HEK293 (cell line): ENCODE results near the gene TMPRSS4.
A peak's percentile ranks its signal among the peaks of the same experiment; 100 is the strongest.

Source experiments
- SCRT1 ChIP-seq: fragments of 450-650 bp; formaldehyde crosslinking; IDR thresholded peaks from 2 replicates; pipeline ENCODE4 v1.5.1; 2016; ENCODE audit warnings: missing biosample characterization, missing genetic modification characterization, borderline replicate concordance
- WT1 ChIP-seq: fragments of 450-650 bp; formaldehyde crosslinking; IDR thresholded peaks from 2 replicates; pipeline ENCODE4 v1.5.1; 2016; ENCODE audit warnings: missing biosample characterization, missing genetic modification characterization
- ZNF169 ChIP-seq: fragments of 450-650 bp; formaldehyde crosslinking; IDR thresholded peaks from 2 replicates; pipeline ENCODE4 v1.5.1; 2016; ENCODE audit warnings: missing biosample characterization, missing genetic modification characterization
- ZNF202 ChIP-seq: fragments of 450-650 bp; formaldehyde crosslinking; IDR thresholded peaks from 2 replicates; pipeline ENCODE4 v1.5.1; 2016; ENCODE audit warnings: missing biosample characterization, missing genetic modification characterization, borderline replicate concordance
- ZNF354C ChIP-seq: fragments of 450-650 bp; formaldehyde crosslinking; IDR thresholded peaks from 2 replicates; pipeline ENCODE4 v1.5.1; 2016; ENCODE audit warnings: missing biosample characterization, missing genetic modification characterization, low read depth, borderline replicate concordance
- ZNF529 ChIP-seq: fragments of 450-650 bp; formaldehyde crosslinking; IDR thresholded peaks from 2 replicates; pipeline ENCODE4 v1.5.1; 2017; ENCODE audit warnings: missing genetic modification characterization, missing biosample characterization; ENCODE audit not compliant: insufficient replicate concordance
- ZNF624 ChIP-seq: fragments of 450-650 bp; formaldehyde crosslinking; IDR thresholded peaks from 2 replicates; pipeline ENCODE4 v1.5.1; 2017; ENCODE audit warnings: missing biosample characterization, missing genetic modification characterization
- ZNF701 ChIP-seq: fragments of 450-650 bp; formaldehyde crosslinking; IDR thresholded peaks from 2 replicates; pipeline ENCODE4 v1.5.1; 2016; ENCODE audit warnings: missing biosample characterization, missing genetic modification characterization
- TF ChIP-seq, protein P1 (sequence below): fragments of 450-650 bp; formaldehyde crosslinking; IDR thresholded peaks from 2 replicates; pipeline ENCODE4 v1.5.1; 2017; ENCODE audit warnings: missing biosample characterization, missing genetic modification characterization
- TF ChIP-seq, protein P2 (sequence below): fragments of 450-650 bp; IDR thresholded peaks from 2 replicates; pipeline ENCODE4 v1.5.1; 2018; ENCODE audit warnings: missing biosample characterization, mild to moderate bottlenecking, missing genetic modification characterization
- TF ChIP-seq, protein P3 (sequence below): fragments of 450-650 bp; formaldehyde crosslinking; IDR thresholded peaks from 2 replicates; pipeline ENCODE4 v1.5.1; 2016; ENCODE audit warnings: missing biosample characterization, missing genetic modification characterization
- TF ChIP-seq, protein P4 (sequence below): sonication (generic); formaldehyde crosslinking; IDR thresholded peaks from 2 replicates; pipeline ENCODE4 v1.8.1; 2022; ENCODE audit warnings: mild to moderate bottlenecking, moderate library complexity, missing genetic modification reagents
- TF ChIP-seq, protein P5 (sequence below): fragments of 450-650 bp; formaldehyde crosslinking; IDR thresholded peaks from 2 replicates; pipeline ENCODE4 v1.5.1; 2016; ENCODE audit warnings: missing biosample characterization, missing genetic modification characterization
- TF ChIP-seq, protein P6 (sequence below): fragments of 450-650 bp; formaldehyde crosslinking; conservative IDR thresholded peaks from 2 replicates; pipeline ENCODE4 v1.5.1; 2016; ENCODE audit warnings: low read depth, missing biosample characterization, missing genetic modification characterization

TMPRSS4 gene

DNA sequence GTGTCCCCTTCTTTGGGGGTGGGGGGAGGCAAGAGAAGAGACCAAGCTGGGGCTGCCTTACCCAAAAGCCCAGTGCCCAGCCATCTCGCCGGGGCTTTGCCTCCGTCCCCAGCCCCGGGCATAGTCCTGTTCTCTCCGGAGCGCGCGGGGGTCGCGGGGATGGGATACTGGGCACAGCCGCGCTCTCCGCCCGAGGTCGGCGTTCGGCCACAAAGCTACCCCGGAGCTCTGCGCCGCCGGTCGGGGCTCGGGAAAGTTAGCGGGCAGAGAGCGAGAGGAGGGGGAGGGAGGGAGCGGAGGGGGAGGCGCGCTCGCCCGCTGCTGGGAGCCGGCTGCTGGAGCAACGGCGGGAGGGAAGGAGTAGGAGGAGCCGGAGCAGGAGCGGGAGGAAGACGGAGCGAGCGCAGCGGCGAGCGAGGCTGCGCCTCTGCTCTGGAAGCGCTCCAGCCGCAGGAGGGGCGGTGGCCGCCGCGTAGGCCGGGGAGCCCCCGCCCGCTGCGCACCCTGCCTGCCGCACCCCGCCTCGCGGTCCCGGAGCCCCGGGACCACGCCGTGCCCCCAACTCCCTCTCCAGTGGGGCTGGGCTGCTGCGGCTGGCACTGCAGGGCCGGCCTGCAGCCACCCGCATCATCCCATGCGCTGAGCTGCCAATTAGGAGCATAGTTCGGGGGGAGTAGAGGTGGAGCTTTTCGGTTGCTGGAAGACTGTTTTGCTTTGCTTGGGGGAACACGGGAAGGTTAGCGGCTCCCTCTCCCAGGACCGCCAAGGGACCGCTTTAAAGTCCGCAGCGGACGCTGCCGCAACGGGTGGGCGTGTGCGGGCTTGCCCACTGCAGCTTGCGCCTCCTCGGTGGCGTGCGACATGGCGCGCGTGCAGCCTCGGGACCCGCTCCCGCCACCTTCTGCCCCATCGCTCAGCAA is 75.9 kb downstream of the TMPRSS4 start, which contains the start of gene SCN4B (continued):
- TF ChIP-seq, protein P1, sequence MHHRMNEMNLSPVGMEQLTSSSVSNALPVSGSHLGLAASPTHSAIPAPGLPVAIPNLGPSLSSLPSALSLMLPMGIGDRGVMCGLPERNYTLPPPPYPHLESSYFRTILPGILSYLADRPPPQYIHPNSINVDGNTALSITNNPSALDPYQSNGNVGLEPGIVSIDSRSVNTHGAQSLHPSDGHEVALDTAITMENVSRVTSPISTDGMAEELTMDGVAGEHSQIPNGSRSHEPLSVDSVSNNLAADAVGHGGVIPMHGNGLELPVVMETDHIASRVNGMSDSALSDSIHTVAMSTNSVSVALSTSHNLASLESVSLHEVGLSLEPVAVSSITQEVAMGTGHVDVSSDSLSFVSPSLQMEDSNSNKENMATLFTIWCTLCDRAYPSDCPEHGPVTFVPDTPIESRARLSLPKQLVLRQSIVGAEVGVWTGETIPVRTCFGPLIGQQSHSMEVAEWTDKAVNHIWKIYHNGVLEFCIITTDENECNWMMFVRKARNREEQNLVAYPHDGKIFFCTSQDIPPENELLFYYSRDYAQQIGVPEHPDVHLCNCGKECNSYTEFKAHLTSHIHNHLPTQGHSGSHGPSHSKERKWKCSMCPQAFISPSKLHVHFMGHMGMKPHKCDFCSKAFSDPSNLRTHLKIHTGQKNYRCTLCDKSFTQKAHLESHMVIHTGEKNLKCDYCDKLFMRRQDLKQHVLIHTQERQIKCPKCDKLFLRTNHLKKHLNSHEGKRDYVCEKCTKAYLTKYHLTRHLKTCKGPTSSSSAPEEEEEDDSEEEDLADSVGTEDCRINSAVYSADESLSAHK (tag by site-specific recombination): no peak
- TF ChIP-seq, protein P2, sequence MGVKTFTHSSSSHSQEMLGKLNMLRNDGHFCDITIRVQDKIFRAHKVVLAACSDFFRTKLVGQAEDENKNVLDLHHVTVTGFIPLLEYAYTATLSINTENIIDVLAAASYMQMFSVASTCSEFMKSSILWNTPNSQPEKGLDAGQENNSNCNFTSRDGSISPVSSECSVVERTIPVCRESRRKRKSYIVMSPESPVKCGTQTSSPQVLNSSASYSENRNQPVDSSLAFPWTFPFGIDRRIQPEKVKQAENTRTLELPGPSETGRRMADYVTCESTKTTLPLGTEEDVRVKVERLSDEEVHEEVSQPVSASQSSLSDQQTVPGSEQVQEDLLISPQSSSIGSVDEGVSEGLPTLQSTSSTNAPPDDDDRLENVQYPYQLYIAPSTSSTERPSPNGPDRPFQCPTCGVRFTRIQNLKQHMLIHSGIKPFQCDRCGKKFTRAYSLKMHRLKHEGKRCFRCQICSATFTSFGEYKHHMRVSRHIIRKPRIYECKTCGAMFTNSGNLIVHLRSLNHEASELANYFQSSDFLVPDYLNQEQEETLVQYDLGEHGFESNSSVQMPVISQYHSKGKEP (tag by site-specific recombination): peak; percentile 69; the same call in 1 of the 2 replicates
- TF ChIP-seq ZNF354C (tag by site-specific recombination): no peak
- TF ChIP-seq, protein P3, sequence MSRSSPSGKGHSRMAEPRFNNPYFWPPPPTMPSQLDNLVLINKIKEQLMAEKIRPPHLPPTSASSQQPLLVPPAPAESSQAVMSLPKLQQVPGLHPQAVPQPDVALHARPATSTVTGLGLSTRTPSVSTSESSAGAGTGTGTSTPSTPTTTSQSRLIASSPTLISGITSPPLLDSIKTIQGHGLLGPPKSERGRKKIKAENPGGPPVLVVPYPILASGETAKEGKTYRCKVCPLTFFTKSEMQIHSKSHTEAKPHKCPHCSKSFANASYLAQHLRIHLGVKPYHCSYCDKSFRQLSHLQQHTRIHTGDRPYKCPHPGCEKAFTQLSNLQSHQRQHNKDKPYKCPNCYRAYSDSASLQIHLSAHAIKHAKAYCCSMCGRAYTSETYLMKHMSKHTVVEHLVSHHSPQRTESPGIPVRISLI: no peak
- TF ChIP-seq ZNF529 (tag by site-specific recombination): no peak
- TF ChIP-seq WT1 (tag by site-specific recombination): 0 out of 2 replicates have a peak, but pooled peaks have one; percentile 12
- TF ChIP-seq, protein P4, sequence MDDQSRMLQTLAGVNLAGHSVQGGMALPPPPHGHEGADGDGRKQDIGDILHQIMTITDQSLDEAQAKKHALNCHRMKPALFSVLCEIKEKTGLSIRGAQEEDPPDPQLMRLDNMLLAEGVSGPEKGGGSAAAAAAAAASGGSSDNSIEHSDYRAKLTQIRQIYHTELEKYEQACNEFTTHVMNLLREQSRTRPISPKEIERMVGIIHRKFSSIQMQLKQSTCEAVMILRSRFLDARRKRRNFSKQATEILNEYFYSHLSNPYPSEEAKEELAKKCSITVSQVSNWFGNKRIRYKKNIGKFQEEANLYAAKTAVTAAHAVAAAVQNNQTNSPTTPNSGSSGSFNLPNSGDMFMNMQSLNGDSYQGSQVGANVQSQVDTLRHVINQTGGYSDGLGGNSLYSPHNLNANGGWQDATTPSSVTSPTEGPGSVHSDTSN: no peak
- no peak for TF ChIP-seq ZNF202 (tag by site-specific recombination)
- TF ChIP-seq, protein P5, sequence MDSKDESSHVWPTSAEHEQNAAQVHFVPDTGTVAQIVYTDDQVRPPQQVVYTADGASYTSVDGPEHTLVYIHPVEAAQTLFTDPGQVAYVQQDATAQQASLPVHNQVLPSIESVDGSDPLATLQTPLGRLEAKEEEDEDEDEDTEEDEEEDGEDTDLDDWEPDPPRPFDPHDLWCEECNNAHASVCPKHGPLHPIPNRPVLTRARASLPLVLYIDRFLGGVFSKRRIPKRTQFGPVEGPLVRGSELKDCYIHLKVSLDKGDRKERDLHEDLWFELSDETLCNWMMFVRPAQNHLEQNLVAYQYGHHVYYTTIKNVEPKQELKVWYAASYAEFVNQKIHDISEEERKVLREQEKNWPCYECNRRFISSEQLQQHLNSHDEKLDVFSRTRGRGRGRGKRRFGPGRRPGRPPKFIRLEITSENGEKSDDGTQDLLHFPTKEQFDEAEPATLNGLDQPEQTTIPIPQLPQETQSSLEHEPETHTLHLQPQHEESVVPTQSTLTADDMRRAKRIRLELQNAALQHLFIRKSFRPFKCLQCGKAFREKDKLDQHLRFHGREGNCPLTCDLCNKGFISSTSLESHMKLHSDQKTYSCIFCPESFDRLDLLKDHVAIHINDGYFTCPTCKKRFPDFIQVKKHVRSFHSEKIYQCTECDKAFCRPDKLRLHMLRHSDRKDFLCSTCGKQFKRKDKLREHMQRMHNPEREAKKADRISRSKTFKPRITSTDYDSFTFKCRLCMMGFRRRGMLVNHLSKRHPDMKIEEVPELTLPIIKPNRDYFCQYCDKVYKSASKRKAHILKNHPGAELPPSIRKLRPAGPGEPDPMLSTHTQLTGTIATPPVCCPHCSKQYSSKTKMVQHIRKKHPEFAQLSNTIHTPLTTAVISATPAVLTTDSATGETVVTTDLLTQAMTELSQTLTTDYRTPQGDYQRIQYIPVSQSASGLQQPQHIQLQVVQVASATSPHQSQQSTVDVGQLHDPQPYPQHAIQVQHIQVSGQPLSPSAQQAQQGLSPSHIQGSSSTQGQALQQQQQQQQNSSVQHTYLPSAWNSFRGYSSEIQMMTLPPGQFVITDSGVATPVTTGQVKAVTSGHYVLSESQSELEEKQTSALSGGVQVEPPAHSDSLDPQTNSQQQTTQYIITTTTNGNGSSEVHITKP: peak; percentile 69
- no peak for TF ChIP-seq ZNF701 (tag by site-specific recombination)
- TF ChIP-seq, protein P6, sequence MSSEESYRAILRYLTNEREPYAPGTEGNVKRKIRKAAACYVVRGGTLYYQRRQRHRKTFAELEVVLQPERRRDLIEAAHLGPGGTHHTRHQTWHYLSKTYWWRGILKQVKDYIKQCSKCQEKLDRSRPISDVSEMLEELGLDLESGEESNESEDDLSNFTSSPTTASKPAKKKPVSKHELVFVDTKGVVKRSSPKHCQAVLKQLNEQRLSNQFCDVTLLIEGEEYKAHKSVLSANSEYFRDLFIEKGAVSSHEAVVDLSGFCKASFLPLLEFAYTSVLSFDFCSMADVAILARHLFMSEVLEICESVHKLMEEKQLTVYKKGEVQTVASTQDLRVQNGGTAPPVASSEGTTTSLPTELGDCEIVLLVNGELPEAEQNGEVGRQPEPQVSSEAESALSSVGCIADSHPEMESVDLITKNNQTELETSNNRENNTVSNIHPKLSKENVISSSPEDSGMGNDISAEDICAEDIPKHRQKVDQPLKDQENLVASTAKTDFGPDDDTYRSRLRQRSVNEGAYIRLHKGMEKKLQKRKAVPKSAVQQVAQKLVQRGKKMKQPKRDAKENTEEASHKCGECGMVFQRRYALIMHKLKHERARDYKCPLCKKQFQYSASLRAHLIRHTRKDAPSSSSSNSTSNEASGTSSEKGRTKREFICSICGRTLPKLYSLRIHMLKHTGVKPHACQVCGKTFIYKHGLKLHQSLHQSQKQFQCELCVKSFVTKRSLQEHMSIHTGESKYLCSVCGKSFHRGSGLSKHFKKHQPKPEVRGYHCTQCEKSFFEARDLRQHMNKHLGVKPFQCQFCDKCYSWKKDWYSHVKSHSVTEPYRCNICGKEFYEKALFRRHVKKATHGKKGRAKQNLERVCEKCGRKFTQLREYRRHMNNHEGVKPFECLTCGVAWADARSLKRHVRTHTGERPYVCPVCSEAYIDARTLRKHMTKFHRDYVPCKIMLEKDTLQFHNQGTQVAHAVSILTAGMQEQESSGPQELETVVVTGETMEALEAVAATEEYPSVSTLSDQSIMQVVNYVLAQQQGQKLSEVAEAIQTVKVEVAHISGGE (tag by site-specific recombination): no peak
- no peak for TF ChIP-seq ZNF169 (tag by site-specific recombination)
- no peak for TF ChIP-seq ZNF624 (tag by site-specific recombination)
- no peak for TF ChIP-seq SCRT1 (tag by site-specific recombination)
